AG04450 (cell line): ENCODE results near the gene GPHN. TPM values are rescaled to one million over a fixed set of nuclear protein-coding genes. Genes with fewer than 3 reads are reported as not detected.

Source experiments
- CTCF ChIA-PET: fragments of 300-600, 350-600 bp; formaldehyde crosslinking; extraction: SDS; loops from one replicate; lab custom pipeline; 2022; ENCODE audit warnings: antibody characterized with exemption, inconsistent platforms; lab: Charles Lee
- POLR2A ChIA-PET: fragments of 350-600 bp; formaldehyde crosslinking; extraction: SDS; loops from one replicate; lab custom pipeline; 2021; ENCODE audit warnings: antibody characterized with exemption, inconsistent platforms; lab: Yijun Ruan, JAX
- DNase-seq: peaks from one replicate; pipeline ENCODE4 v3.0.0-alpha.2; 2011; ENCODE audit warnings: low read depth, low spot score
- H3K27ac ChIP-seq: one replicate; pipeline ENCODE4 v1.5.1; 2012; ENCODE audit warnings: low read depth, low read length, control low read depth
- H3K27me3 ChIP-seq: one replicate; pipeline ENCODE4 v1.6.0; 2012; ENCODE audit warnings: low read length; ENCODE audit not compliant: control insufficient read depth, insufficient read depth
- H3K4me3 ChIP-seq: 2 replicates; pipeline ENCODE4 v1.5.1; 2011; ENCODE audit warnings: mild to moderate bottlenecking, low read depth, low read length, control low read depth
- H3K9me3 ChIP-seq: 2 replicates; pipeline ENCODE4 v1.5.1; 2012; ENCODE audit warnings: low read length; ENCODE audit not compliant: control insufficient read depth, insufficient read depth
- polyA plus RNA-seq: library from polyadenylated mRNA; depleted of rRNA; stranded (reverse); fragments of >200 nt; gene quantifications from 2 replicates; pipeline ENCODE4 v1.2.3, GENCODE V29; 2011
- TF ChIP-seq, protein P1 (sequence below): IDR thresholded peaks from 2 replicates; pipeline ENCODE4 v1.5.1; 2011; ENCODE audit warnings: low read depth, low read length, control low read depth, inconsistent platforms

Gene GPHN
- polyA plus RNA-seq, 1 experiment: 7.7 TPM

DNA sequence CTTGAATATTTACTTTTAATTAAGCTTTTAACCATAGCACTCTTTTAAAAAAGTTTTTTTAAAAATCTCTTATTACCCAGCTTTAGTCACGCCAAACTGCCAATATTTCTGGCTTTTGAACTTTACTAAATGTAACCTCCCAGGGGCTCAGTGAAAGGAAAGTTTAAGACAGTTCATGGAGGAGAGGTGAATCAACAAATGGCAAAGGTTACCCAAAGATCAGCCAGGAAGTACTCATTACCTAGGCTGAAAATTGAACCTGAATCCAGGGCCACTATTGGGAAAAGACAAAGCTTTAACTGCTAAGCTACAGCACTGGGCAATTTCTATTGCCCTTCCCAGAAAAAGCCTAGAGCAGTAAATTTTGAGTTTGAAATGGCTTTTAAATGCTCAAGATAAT lies 282.2 kb downstream of the GPHN start:
- CTCF ChIA-PET: interaction anchor here (0.9 kb wide), 1 partner anchor 295 kb away, joined by 3 read pairs; no protein-coding TSS in a partner anchor

DNA sequence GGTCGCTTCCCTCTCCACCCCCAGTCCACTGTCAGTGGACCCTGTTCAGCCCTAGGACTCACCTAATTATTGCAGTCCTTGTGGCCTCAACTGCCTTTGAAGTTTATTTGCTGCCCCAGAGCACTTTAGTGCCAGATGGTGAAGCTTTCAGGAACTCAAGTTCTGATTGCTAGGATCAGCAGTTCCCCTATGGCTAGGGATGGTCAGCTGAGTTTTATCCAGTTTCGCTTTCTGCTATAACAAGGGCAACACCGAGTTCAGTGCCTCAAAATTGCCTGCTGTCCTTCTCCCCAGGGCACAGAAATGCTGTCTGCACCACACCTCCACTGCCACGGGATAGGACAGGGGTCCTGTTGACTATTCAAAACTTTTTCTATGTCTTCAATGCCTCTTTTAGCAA lies 295.0 kb downstream of the GPHN start:
- no peak overlapping the region for H3K4me3 ChIP-seq
- H3K9me3 ChIP-seq: no peaks in the 10 kb centered on the region; the same call in 1 of the 2 replicates
- no peak overlapping the region for H3K27ac ChIP-seq
- ChIA-PET CTCF (no interaction called here), POLR2A (no interaction called here)
- H3K27me3 ChIP-seq: no peaks in the 10 kb centered on the region
- TF ChIP-seq, protein P1, sequence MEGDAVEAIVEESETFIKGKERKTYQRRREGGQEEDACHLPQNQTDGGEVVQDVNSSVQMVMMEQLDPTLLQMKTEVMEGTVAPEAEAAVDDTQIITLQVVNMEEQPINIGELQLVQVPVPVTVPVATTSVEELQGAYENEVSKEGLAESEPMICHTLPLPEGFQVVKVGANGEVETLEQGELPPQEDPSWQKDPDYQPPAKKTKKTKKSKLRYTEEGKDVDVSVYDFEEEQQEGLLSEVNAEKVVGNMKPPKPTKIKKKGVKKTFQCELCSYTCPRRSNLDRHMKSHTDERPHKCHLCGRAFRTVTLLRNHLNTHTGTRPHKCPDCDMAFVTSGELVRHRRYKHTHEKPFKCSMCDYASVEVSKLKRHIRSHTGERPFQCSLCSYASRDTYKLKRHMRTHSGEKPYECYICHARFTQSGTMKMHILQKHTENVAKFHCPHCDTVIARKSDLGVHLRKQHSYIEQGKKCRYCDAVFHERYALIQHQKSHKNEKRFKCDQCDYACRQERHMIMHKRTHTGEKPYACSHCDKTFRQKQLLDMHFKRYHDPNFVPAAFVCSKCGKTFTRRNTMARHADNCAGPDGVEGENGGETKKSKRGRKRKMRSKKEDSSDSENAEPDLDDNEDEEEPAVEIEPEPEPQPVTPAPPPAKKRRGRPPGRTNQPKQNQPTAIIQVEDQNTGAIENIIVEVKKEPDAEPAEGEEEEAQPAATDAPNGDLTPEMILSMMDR: no peak
- no peak for DNase-seq

More for the DNA sequence above, 282.2 kb downstream of the GPHN start:
- TF ChIP-seq, protein P1: no peak
- Histone ChIP-seq H3K27ac (no peak overlapping the region), H3K9me3 (no peaks in the 10 kb centered on the region), H3K27me3 (no peaks in the 10 kb centered on the region), H3K4me3 (no peak overlapping the region)
- DNase-seq: no peak
- POLR2A ChIA-PET: no interaction called here

DNA sequence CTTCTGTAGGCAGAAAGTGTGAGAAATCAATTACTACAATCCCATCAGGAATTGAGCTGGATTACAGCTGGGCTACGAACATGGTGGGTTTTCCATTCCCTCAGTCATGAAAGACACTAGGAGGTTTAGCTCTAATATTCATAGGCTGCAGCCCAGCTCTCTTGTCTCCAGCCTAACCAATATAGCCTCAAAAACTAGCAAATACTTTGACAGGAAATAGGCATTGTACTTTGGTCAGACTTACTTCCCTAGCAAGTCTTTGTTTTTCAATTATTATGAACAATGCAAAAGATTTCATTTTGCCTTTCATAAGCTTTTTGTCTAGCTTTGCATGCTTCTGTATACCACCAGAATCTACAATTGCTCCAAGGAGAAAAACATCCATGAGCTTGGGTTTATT lies 296.2 kb downstream of the GPHN start:
- TF ChIP-seq, protein P1: no peak
- ChIA-PET POLR2A (no interaction called here), CTCF (no interaction called here)
- Histone ChIP-seq H3K27ac (no peak overlapping the region), H3K27me3 (no peaks in the 10 kb centered on the region), H3K4me3 (no peak overlapping the region), H3K9me3 (no peaks in the 10 kb centered on the region; the same call in 1 of the 2 replicates)
- no peak for DNase-seq

DNA sequence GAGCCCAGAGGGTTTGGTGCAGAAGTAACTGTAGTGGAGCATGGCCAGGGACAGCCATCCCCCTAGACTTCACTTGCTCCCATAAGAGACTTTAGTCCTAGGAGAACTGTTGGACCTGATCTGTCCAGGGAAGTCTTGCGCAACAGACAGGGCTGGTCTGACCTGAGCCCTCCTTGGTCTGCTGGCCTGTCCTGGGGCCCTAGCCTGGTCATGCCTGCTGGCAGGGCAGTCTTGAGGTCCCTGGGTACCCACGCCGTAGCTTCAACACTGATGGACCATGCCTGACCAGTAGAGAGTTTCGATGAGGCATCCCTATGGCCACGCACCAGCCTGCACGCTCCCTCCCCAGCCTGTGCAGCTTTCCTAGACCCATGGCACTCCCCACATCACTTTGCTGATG lies 305.7 kb downstream of the GPHN start:
- DNase-seq: no peak
- CTCF ChIA-PET: no interaction called here
- no peak overlapping the region for H3K4me3 ChIP-seq
- POLR2A ChIA-PET: interaction anchor here (0.8 kb wide), 1 partner anchor 22 kb away, joined by 3 read pairs; no protein-coding TSS in a partner anchor
- H3K27ac ChIP-seq: no peak overlapping the region
- TF ChIP-seq, protein P1: no peak
- H3K9me3 ChIP-seq: peaks cover 4% of the 10 kb centered on the region
- H3K27me3 ChIP-seq: no peaks in the 10 kb centered on the region

DNA sequence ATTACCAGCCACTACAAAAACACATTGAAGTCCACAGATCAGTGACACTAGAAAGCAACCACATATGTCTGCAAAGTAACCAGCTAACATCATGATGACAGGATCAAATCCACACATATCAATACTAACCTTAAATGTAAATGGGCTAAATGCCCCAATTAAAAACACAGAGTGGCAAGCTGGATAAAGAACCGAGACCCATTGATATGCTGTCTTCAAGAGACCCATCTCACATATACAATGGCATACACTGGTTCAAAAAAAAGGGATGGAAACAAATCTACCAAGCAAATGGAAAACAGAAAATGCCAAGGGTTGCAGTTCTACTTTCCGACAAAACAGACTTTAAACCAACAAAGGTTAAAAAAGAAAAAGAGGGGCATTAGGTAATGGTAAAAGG lies 307.7 kb downstream of the GPHN start:
- DNase-seq: no peak
- POLR2A ChIA-PET: no interaction called here
- Histone ChIP-seq H3K9me3 (peaks cover 4% of the 10 kb centered on the region), H3K27me3 (no peaks in the 10 kb centered on the region), H3K27ac (no peak overlapping the region), H3K4me3 (no peak overlapping the region)
- CTCF ChIA-PET: no interaction called here
- TF ChIP-seq, protein P1: no peak
